ENCODE results near the gene FCRL5.

DNA sequence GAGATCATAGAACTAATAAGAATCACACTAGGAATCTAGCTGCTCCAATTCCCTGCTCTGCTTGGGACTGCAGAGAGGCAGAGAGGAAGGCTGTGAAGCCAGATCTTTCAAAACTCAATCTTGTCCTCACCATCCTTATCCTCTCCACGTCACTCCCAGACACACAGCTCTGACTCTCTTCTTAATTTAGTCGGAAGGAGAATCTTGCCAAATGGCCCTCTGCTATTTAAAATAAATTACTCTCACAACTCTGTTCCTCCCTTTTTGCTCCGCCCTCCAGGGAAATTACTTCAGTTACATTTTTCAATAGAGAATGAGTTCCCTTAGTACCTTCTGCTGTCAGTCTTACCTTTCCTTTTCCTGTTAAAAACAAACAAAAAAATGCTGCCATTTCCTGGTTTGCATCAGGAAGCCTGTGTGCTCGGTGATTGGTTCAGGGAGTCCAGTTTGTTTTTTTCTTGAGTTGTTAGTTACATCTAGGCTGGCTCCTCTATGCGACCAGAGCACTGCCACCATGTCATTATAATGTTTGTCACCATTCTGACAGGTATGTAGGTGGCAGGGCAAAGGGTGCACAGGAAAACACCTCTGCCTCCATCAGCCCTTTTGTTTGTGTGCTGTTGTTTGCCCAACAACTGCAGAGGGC, 80.1 kb downstream of the FCRL5 start:
- TF ChIP-seq SP1 (IDR thresholded peaks at IDR 0.05): no peak
- TF ChIP-seq BHLHE40 (IDR thresholded peaks at IDR 0.05; ENCODE audit: borderline replicate concordance): no peak
- TF ChIP-seq CTBP1 (IDR thresholded peaks at IDR 0.05; ENCODE audit: borderline replicate concordance): no peak
- no peak for TF ChIP-seq FOXM1 (IDR thresholded peaks at IDR 0.05; ENCODE audit: borderline replicate concordance)
- no peak for TF ChIP-seq SUZ12 (IDR thresholded peaks at IDR 0.05)
- no peak for TF ChIP-seq L3MBTL2 (conservative IDR thresholded peaks at IDR 0.05)
- TF ChIP-seq PKNOX1 (IDR thresholded peaks at IDR 0.05): no peak
- TF ChIP-seq NFRKB (IDR thresholded peaks at IDR 0.05): no peak
- TF ChIP-seq LEF1 (IDR thresholded peaks at IDR 0.05; ENCODE audit: borderline replicate concordance): no peak
- TF ChIP-seq ARNT (IDR thresholded peaks at IDR 0.05): no peak

Measured in HEK293T (cell line).